Measurements from ENCODE around the gene KRT6C.

DNA sequence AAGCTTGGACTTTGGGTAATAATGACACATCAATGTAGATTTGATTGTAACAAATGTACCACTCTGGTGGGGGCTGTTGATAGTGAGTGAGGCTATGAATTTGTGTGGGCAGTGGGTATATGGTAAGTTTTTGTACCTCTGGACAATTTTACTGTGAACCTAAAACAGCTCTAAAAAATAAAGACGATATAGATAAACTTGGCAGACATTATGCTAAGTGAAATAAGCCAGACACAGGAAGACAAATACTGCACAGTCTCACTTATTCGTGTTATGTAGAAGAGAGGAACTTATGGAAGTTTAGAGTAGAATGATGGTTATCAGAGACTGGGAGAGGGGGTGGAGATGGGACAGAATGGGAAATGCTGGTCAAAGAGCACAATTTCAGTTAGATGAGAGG, 8.7 kb downstream of the KRT6C start:
- TF ChIP-seq SNAI2 (CRISPR knock-in tag; IDR thresholded peaks at IDR 0.05) = no peak
- TF ChIP-seq BACH2 (CRISPR knock-in tag; IDR thresholded peaks at IDR 0.05; ENCODE audit: borderline replicate concordance) = no peak
- TF ChIP-seq ZFP3 (CRISPR knock-in tag; IDR thresholded peaks at IDR 0.05) = no peak
- no peak for TF ChIP-seq ZFP30 (CRISPR knock-in tag; IDR thresholded peaks at IDR 0.05)
